ENCODE measurements around the gene POU2F3.
"Not testable (repeated sequence)": the region's sequence is repeated elsewhere in the genome, so short reads cannot be mapped to it uniquely, and the experiment has no call there.

POU2F3 gene

DNA sequence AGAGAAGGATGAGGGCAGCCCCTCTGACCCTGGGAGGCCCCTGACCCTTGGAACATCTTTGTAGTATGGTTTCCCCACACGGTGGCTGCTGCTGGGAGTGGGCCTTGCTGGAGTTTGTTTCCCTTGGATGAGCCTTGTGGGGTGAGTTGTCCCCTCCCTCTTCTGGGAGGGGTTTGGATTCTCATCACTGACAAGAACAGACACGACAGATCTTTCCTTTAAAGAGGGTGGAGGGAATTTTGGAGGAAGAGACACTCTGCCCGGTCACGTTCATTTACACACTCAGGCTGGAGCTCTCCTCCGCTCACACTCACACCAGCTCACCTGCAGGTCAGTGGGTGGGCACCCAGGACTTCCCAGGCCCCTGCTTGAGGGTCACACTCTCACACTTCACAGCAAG lies 31.7 kb downstream of the POU2F3 start:
- Histone ChIP-seq H3K27ac (ENCODE audit: low read depth, low read length) (no peak overlapping the region), H3K4me3 (ENCODE audit: low read depth, low read length) (no peak overlapping the region), H3K36me3 (ENCODE audit: control insufficient read depth, insufficient read depth, low read length) (no peaks in the 10 kb centered on the region), H3K9ac (ENCODE audit: low read length) (no peak overlapping the region), H3K27me3 (ENCODE audit: control insufficient read depth, insufficient read depth, low read length) (peaks cover 4% of the 10 kb centered on the region; the same call in 1 of the 2 replicates), H3K4me1 (ENCODE audit: control insufficient read depth, insufficient read depth, low read length) (no peaks in the 10 kb centered on the region), H3K9me3 (ENCODE audit: control insufficient read depth, insufficient read depth, low read depth, low read length) (no peaks in the 10 kb centered on the region)

DNA sequence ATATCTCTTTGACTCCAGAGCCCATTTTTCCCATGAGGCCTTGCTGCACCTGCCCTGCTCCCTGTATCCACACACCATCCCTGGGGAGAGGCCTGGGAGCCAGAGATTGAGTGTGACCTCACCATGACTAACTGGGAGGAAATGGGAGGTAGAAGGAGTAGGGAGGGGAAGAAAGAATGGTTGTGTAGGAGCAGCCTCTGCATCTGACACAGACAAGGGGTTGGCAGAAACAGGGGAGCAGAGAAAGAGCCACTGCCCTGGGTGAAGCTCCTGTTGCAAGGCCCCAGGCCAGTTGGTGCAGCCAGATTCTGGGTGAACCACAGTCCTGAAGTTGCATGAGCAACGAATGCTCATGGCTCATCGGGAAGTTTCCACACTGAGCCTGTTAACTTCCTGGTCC lies 32.4 kb downstream of the POU2F3 start:
- Histone ChIP-seq H3K36me3 (ENCODE audit: control insufficient read depth, insufficient read depth, low read length) (no peaks in the 10 kb centered on the region), H3K4me1 (ENCODE audit: control insufficient read depth, insufficient read depth, low read length) (no peaks in the 10 kb centered on the region), H3K9me3 (ENCODE audit: control insufficient read depth, insufficient read depth, low read depth, low read length) (no peaks in the 10 kb centered on the region), H3K27ac (ENCODE audit: low read depth, low read length) (no peak overlapping the region), H3K9ac (ENCODE audit: low read length) (no peak overlapping the region), H3K27me3 (ENCODE audit: control insufficient read depth, insufficient read depth, low read length) (peaks cover 4% of the 10 kb centered on the region; the same call in 1 of the 2 replicates), H3K4me3 (ENCODE audit: low read depth, low read length) (no peak overlapping the region)

DNA sequence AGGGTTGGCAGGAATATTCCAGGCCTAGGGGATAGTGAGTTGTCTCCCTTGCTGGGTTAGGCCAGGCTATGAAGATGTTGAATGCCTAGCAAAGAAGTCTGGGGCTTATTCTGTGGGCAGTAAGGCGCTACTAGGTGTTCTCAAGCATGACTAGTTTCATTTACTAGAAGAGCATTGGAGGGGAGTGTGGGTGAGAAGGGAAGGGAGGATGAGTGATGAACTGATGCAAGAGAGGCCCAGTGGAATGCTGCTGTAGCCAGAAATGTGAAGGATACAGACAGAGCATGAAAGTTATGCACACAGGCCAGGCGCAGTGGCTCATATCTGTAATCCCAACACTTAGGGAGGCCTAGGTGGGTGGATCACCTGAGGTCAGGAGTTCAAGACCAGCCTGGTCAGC lies 33.5 kb downstream of the POU2F3 start:
- Histone ChIP-seq H3K4me3 (ENCODE audit: low read depth, low read length) (no peak overlapping the region), H3K36me3 (ENCODE audit: control insufficient read depth, insufficient read depth, low read length) (no peaks in the 10 kb centered on the region), H3K9ac (ENCODE audit: low read length) (no peak overlapping the region), H3K4me1 (ENCODE audit: control insufficient read depth, insufficient read depth, low read length) (no peaks in the 10 kb centered on the region), H3K9me3 (ENCODE audit: control insufficient read depth, insufficient read depth, low read depth, low read length) (no peaks in the 10 kb centered on the region), H3K27me3 (ENCODE audit: control insufficient read depth, insufficient read depth, low read length) (peaks cover 4% of the 10 kb centered on the region; the same call in 1 of the 2 replicates), H3K27ac (ENCODE audit: low read depth, low read length) (no peak overlapping the region)

DNA sequence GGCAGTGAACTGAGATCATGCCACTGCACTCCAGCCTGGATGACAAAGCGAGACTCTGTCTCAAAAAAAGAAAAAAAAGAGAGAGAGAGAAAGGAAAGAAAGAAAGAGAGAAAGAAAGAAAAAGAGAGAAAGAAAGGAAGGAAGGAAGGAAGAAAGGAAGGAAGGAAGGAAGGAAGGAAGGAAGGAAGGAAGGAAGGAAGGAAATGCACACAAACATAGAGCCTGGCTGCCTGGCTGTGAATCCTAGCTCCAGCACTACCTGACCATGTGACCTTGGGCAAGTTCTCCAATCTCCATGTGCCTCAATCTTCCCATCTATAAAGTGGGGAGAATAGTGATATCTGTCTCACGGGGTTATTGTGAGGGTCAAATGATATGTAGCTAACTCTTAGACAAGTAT lies 34.0 kb downstream of the POU2F3 start:
- H3K9ac ChIP-seq (ENCODE audit: low read length); H3K9me3 ChIP-seq (ENCODE audit: control insufficient read depth, insufficient read depth, low read depth, low read length); H3K36me3 ChIP-seq (ENCODE audit: control insufficient read depth, insufficient read depth, low read length): not testable (repeated sequence)

DNA sequence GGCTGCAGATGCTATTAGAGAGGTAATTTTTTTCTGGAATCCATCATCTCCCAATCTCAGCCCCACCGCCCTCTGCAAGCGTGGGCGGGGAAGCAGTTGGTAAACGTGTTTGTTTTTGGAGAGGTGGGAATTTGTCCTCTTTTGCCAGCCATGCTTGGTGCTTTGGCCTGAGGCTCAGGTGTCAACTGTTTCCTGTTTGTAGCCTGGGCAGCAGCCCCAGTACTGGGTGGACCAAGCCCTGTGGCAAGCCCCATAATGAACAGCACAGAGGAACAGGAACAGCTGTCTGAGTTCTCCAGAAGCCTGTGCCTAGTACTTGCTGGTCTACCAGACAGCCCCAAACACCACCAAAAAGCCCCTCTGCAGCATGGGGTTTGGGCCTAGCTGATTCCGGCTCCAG lies 39.6 kb downstream of the POU2F3 start:
- Histone ChIP-seq H3K9ac (ENCODE audit: low read length) (no peak overlapping the region), H3K4me3 (ENCODE audit: low read depth, low read length) (no peak overlapping the region), H3K27me3 (ENCODE audit: control insufficient read depth, insufficient read depth, low read length) (peaks cover 4% of the 10 kb centered on the region; the same call in 1 of the 2 replicates), H3K36me3 (ENCODE audit: control insufficient read depth, insufficient read depth, low read length) (no peaks in the 10 kb centered on the region), H3K27ac (ENCODE audit: low read depth, low read length) (no peak overlapping the region), H3K9me3 (ENCODE audit: control insufficient read depth, insufficient read depth, low read depth, low read length) (no peaks in the 10 kb centered on the region), H3K4me1 (ENCODE audit: control insufficient read depth, insufficient read depth, low read length) (peaks cover 20% of the 10 kb centered on the region; the same call in 1 of the 2 replicates)

More for the DNA sequence above, 34.0 kb downstream of the POU2F3 start:
- not testable (repeated sequence) for H3K4me1 ChIP-seq (ENCODE audit: control insufficient read depth, insufficient read depth, low read length); H3K27ac ChIP-seq (ENCODE audit: low read depth, low read length); H3K4me3 ChIP-seq (ENCODE audit: low read depth, low read length); H3K27me3 ChIP-seq (ENCODE audit: control insufficient read depth, insufficient read depth, low read length)

DNA sequence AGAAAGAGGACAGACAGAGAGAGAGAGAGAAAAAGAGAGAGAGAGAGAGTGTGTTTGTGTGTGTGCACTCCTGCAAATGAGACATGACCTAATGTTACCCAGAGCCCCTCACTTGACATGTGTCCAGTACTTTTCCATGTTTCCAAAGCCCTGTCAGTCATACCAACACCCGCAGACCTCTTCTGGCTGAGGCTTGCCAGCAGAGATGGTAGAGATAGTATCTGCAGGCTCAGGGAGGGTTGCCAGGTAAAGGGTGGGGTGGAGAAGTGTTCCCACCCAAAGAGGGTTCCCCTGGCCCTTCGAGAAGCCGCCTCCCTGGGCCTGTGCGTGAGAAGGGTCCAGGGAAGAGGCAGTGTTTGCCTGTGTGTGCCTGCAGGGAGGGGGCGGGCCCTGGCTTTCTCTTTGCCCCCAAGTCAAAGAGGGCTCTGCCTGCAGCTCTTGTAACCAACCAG lies 40.7 kb downstream of the POU2F3 start:
- Histone ChIP-seq H3K9me3 (ENCODE audit: control insufficient read depth, insufficient read depth, low read depth, low read length) (no peaks in the 10 kb centered on the region), H3K9ac (ENCODE audit: low read length) (no peak overlapping the region), H3K36me3 (ENCODE audit: control insufficient read depth, insufficient read depth, low read length) (no peaks in the 10 kb centered on the region), H3K4me1 (ENCODE audit: control insufficient read depth, insufficient read depth, low read length) (peaks cover 20% of the 10 kb centered on the region; the same call in 1 of the 2 replicates), H3K27me3 (ENCODE audit: control insufficient read depth, insufficient read depth, low read length) (no peaks in the 10 kb centered on the region), H3K27ac (ENCODE audit: low read depth, low read length) (no peak overlapping the region), H3K4me3 (ENCODE audit: low read depth, low read length) (no peak overlapping the region)

DNA sequence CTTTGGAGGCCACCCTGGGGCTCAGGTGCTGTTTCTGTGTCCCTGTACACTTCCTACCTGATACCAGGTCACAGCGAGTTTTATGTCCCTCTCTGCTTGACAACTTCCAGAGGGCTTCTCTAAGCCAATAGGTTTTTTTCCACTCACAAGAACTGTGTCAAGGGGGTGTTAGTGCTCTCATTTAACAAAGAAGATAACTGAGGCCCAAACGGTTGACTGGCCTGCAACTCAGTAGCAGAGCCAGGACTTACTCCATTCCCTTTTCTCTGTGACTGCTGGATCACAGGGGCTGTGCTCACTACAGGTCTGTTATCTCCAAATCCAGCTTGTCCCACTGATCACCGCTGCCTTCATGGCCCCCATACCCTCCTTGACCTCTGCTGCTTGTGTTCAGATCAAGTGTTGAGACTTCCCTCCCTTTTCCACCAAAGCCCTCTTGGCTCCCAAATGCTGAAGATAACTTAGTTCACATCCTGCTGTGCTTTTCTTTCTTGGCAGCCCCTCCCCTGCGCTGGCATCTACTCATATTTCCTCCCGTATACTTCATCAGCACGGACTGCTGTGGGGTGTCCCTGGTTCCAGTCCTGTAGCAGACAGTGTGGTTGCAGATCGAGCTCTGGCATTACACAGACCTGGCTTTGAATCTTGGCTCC lies 41.3 kb downstream of the POU2F3 start:
- H3K4me3 ChIP-seq (ENCODE audit: low read depth, low read length) = no peak overlapping the region
- no peaks in the 10 kb centered on the region for H3K9me3 ChIP-seq (ENCODE audit: control insufficient read depth, insufficient read depth, low read depth, low read length)
- H3K27ac ChIP-seq (ENCODE audit: low read depth, low read length) = no peak overlapping the region

DNA sequence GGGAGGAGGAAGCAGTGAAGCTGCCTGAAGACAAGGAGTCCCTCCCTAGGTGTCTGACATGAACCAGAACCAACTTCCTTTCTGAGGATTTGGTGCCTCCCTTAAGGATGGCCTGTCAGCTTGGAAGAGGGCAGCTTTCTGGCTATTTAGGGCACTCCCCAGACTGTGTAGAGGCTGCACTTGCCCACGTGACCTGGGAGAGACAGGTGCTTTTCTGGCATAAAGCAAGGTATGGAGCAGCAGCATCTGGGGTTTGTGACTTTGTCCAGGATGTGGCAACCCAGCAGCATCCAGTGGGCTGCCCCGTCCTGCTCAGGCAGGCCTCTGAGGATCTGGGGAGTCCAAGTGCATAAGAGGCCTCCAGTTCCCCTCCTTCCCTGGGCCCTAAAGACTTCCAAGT lies 43.2 kb downstream of the POU2F3 start:
- no peak overlapping the region for H3K9ac ChIP-seq (ENCODE audit: low read length)
- H3K27me3 ChIP-seq (ENCODE audit: control insufficient read depth, insufficient read depth, low read length) = no peaks in the 10 kb centered on the region
- H3K4me3 ChIP-seq (ENCODE audit: low read depth, low read length) = no peak overlapping the region
- peaks cover 20% of the 10 kb centered on the region; the same call in 1 of the 2 replicates for H3K4me1 ChIP-seq (ENCODE audit: control insufficient read depth, insufficient read depth, low read length)
- no peak overlapping the region for H3K27ac ChIP-seq (ENCODE audit: low read depth, low read length)
- H3K36me3 ChIP-seq (ENCODE audit: control insufficient read depth, insufficient read depth, low read length) = no peaks in the 10 kb centered on the region
- no peaks in the 10 kb centered on the region for H3K9me3 ChIP-seq (ENCODE audit: control insufficient read depth, insufficient read depth, low read depth, low read length)

More for the DNA sequence above, 41.3 kb downstream of the POU2F3 start:
- no peak overlapping the region for H3K9ac ChIP-seq (ENCODE audit: low read length)
- H3K27me3 ChIP-seq (ENCODE audit: control insufficient read depth, insufficient read depth, low read length) = no peaks in the 10 kb centered on the region
- H3K4me1 ChIP-seq (ENCODE audit: control insufficient read depth, insufficient read depth, low read length) = peaks cover 20% of the 10 kb centered on the region; the same call in 1 of the 2 replicates
- no peaks in the 10 kb centered on the region for H3K36me3 ChIP-seq (ENCODE audit: control insufficient read depth, insufficient read depth, low read length)

DNA sequence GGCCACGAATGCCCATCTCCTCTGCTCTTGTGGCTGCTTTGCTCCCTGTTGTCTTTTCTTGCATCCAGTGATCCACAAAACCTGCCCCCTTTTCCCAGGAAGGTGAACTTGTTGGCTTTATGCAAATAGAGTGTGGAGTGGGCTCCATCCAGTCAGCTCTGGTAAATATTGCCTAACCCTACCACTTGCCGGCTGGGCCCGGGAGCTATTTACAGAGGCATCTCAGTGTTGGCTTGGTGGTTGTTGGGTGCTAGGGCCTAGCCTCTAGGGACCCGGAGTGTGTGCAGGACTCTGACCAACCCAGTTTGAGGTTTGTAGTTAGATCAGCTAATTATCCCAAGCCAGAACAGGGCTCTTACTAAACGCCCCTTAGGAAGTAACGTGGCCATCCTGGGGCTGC lies 44.3 kb downstream of the POU2F3 start:
- Histone ChIP-seq H3K9me3 (ENCODE audit: control insufficient read depth, insufficient read depth, low read depth, low read length) (no peaks in the 10 kb centered on the region), H3K9ac (ENCODE audit: low read length) (no peak overlapping the region), H3K27me3 (ENCODE audit: control insufficient read depth, insufficient read depth, low read length) (no peaks in the 10 kb centered on the region), H3K36me3 (ENCODE audit: control insufficient read depth, insufficient read depth, low read length) (no peaks in the 10 kb centered on the region), H3K4me3 (ENCODE audit: low read depth, low read length) (no peak overlapping the region), H3K4me1 (ENCODE audit: control insufficient read depth, insufficient read depth, low read length) (peaks cover 20% of the 10 kb centered on the region; the same call in 1 of the 2 replicates), H3K27ac (ENCODE audit: low read depth, low read length) (no peak overlapping the region)

DNA sequence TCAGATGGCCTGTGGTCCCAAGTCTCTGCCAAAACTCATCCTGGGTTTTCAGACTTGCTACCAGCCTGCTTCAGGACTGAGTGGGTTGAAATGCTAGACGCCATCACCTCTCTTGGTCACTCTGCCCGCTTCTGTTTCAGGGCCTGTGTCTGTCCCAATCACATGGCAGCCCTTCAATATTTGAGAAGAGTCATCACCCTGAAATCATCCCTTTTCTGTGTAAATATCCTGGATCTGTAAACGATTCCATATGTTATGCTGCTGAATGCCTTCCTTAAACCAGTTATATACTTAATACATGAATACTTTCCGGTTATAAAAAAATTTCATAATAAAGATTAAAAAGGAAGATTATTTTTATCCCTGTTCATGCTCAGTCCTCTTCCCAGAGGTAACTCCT lies 45.3 kb downstream of the POU2F3 start:
- Histone ChIP-seq H3K27me3 (ENCODE audit: control insufficient read depth, insufficient read depth, low read length) (no peaks in the 10 kb centered on the region), H3K36me3 (ENCODE audit: control insufficient read depth, insufficient read depth, low read length) (no peaks in the 10 kb centered on the region), H3K4me3 (ENCODE audit: low read depth, low read length) (no peak overlapping the region), H3K4me1 (ENCODE audit: control insufficient read depth, insufficient read depth, low read length) (peaks cover 15% of the 10 kb centered on the region; the same call in 1 of the 2 replicates), H3K9me3 (ENCODE audit: control insufficient read depth, insufficient read depth, low read depth, low read length) (no peaks in the 10 kb centered on the region), H3K27ac (ENCODE audit: low read depth, low read length) (no peak overlapping the region), H3K9ac (ENCODE audit: low read length) (no peak overlapping the region)

DNA sequence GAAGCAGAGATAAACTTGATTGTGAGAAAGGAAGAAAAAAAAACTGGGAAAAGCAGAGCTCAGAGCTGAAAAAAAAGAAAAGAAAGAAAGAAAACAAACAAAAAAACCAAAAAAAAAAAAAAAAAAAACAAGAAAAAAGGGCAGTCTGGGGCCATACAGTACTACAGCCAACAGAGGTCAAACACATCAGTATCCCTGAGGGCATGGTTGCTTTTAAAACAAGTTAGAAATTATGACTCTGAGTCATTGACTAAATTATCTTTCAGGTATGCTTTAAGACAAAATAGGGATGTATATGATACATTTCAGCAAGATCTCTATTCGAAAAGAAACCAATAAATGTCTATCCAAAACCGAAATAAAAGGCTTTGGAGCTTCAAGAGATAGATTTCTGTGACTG lies 48.1 kb downstream of the POU2F3 start:
- Histone ChIP-seq H3K9ac (ENCODE audit: low read length) (no peak overlapping the region), H3K36me3 (ENCODE audit: control insufficient read depth, insufficient read depth, low read length) (no peaks in the 10 kb centered on the region), H3K4me3 (ENCODE audit: low read depth, low read length) (no peak overlapping the region), H3K27me3 (ENCODE audit: control insufficient read depth, insufficient read depth, low read length) (no peaks in the 10 kb centered on the region), H3K27ac (ENCODE audit: low read depth, low read length) (no peak overlapping the region), H3K4me1 (ENCODE audit: control insufficient read depth, insufficient read depth, low read length) (no peaks in the 10 kb centered on the region), H3K9me3 (ENCODE audit: control insufficient read depth, insufficient read depth, low read depth, low read length) (no peaks in the 10 kb centered on the region)

Data from HUES6 (cell line).